ENCODE data around the gene LRP2.

DNA sequence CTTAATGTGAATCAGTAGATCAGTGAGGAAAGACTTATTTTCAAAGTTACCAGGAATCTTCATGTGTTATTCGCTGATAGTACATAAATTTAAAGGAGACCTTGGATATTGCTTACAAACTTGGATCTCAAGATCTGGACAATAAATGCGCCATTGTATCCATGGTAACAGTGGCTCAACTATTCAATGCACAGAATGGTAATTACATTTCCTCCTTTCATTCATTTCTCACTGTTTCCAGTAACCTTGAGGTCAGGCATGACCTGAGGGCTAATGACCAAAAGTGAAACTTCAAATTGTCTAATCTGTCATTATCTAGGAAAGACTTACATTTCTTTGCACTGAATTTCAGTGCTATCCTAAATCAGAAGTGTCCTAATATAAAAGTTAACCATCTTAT is 8.1 kb downstream of the LRP2 start:
- TF ChIP-seq, protein P1, sequence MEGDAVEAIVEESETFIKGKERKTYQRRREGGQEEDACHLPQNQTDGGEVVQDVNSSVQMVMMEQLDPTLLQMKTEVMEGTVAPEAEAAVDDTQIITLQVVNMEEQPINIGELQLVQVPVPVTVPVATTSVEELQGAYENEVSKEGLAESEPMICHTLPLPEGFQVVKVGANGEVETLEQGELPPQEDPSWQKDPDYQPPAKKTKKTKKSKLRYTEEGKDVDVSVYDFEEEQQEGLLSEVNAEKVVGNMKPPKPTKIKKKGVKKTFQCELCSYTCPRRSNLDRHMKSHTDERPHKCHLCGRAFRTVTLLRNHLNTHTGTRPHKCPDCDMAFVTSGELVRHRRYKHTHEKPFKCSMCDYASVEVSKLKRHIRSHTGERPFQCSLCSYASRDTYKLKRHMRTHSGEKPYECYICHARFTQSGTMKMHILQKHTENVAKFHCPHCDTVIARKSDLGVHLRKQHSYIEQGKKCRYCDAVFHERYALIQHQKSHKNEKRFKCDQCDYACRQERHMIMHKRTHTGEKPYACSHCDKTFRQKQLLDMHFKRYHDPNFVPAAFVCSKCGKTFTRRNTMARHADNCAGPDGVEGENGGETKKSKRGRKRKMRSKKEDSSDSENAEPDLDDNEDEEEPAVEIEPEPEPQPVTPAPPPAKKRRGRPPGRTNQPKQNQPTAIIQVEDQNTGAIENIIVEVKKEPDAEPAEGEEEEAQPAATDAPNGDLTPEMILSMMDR (tag by site-specific recombination; IDR thresholded peaks at IDR 0.05) = no peak
- no peak for TF ChIP-seq ATF2 (tag by site-specific recombination; IDR thresholded peaks at IDR 0.05; ENCODE audit: low read depth)
- TF ChIP-seq, protein P2, sequence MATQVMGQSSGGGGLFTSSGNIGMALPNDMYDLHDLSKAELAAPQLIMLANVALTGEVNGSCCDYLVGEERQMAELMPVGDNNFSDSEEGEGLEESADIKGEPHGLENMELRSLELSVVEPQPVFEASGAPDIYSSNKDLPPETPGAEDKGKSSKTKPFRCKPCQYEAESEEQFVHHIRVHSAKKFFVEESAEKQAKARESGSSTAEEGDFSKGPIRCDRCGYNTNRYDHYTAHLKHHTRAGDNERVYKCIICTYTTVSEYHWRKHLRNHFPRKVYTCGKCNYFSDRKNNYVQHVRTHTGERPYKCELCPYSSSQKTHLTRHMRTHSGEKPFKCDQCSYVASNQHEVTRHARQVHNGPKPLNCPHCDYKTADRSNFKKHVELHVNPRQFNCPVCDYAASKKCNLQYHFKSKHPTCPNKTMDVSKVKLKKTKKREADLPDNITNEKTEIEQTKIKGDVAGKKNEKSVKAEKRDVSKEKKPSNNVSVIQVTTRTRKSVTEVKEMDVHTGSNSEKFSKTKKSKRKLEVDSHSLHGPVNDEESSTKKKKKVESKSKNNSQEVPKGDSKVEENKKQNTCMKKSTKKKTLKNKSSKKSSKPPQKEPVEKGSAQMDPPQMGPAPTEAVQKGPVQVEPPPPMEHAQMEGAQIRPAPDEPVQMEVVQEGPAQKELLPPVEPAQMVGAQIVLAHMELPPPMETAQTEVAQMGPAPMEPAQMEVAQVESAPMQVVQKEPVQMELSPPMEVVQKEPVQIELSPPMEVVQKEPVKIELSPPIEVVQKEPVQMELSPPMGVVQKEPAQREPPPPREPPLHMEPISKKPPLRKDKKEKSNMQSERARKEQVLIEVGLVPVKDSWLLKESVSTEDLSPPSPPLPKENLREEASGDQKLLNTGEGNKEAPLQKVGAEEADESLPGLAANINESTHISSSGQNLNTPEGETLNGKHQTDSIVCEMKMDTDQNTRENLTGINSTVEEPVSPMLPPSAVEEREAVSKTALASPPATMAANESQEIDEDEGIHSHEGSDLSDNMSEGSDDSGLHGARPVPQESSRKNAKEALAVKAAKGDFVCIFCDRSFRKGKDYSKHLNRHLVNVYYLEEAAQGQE (tag by site-specific recombination; IDR thresholded peaks at IDR 0.05) = no peak
- TF ChIP-seq HOXC10 (CRISPR knock-in tag; IDR thresholded peaks at IDR 0.05) = no peak
- no peak for TF ChIP-seq HIC1 (tag by site-specific recombination; IDR thresholded peaks at IDR 0.05)
- no peak for TF ChIP-seq ZNF549 (tag by site-specific recombination; IDR thresholded peaks at IDR 0.05)
- no peak for TF ChIP-seq ZNF621 (tag by site-specific recombination; IDR thresholded peaks at IDR 0.05)
- TF ChIP-seq PRDM6 (tag by site-specific recombination; IDR thresholded peaks at IDR 0.05) = no peak
- TF ChIP-seq, protein P3, sequence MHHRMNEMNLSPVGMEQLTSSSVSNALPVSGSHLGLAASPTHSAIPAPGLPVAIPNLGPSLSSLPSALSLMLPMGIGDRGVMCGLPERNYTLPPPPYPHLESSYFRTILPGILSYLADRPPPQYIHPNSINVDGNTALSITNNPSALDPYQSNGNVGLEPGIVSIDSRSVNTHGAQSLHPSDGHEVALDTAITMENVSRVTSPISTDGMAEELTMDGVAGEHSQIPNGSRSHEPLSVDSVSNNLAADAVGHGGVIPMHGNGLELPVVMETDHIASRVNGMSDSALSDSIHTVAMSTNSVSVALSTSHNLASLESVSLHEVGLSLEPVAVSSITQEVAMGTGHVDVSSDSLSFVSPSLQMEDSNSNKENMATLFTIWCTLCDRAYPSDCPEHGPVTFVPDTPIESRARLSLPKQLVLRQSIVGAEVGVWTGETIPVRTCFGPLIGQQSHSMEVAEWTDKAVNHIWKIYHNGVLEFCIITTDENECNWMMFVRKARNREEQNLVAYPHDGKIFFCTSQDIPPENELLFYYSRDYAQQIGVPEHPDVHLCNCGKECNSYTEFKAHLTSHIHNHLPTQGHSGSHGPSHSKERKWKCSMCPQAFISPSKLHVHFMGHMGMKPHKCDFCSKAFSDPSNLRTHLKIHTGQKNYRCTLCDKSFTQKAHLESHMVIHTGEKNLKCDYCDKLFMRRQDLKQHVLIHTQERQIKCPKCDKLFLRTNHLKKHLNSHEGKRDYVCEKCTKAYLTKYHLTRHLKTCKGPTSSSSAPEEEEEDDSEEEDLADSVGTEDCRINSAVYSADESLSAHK (tag by site-specific recombination; IDR thresholded peaks at IDR 0.05) = no peak
- TF ChIP-seq ZNF561 (tag by site-specific recombination; IDR thresholded peaks at IDR 0.05; ENCODE audit: borderline replicate concordance) = no peak
- no peak for TF ChIP-seq ZNF274 (IDR thresholded peaks at IDR 0.05; ENCODE audit: low read length)
- TF ChIP-seq ZNF274 (tag by site-specific recombination; IDR thresholded peaks at IDR 0.05; ENCODE audit: borderline replicate concordance) = no peak
- TF ChIP-seq ZBTB11 (tag by site-specific recombination; conservative IDR thresholded peaks at IDR 0.05; ENCODE audit: low read depth) = no peak
- TF ChIP-seq ZNF830 (tag by site-specific recombination; IDR thresholded peaks at IDR 0.05; ENCODE audit: low read depth) = no peak

Data from HEK293 (cell line).